Hindlimb muscle (tissue), 1 donor: ENCODE measurements around the gene RIPK3. TPM values are rescaled to one million over a fixed set of nuclear protein-coding genes. Genes with fewer than 3 reads are reported as not detected.

Experiments
- DNase-seq: peaks from one replicate; pipeline ENCODE4 v3.0.0-alpha.2; 2013
- polyA plus RNA-seq: library from polyadenylated mRNA; unstranded; fragments of 120-200 nt; gene quantifications from one replicate; pipeline ENCODE4 v1.2.1, GENCODE V29; 2013; ENCODE audit not compliant: insufficient read length

RIPK3 gene
- polyA plus RNA-seq, 1 donor, result 2.1 TPM

DNA sequence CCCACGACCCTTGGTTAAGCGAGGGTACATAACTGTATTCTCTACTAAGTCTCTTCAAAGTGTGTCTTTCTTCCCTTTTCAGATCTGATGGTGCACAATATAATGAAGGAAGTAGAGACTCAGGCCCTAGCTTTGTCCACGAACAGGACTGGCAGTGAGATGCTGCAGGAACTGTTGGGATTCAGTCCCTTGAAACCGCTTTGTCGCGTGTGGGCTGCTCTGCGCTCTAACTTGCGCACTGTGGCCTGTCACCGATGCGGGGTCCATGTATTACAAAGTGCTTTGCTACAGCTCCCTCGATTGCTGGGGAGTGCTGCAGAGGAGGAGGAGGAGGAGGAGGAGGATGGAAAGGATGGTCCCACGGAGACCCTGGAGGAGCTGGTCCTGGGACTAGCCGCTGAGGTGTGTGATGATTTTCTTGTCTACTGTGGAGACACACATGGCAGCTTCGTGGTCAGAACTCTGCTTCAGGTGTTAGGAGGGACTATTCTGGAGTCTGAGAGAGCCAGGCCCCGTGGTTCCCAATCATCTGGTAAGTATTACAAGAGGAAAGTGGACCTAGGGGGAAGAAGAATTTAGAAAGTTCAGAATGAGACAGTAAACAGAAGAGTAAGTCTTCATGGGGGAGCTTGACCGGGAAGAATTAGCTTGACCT is 39.3 kb downstream of the RIPK3 start:
- no peak for DNase-seq

GRCh38 chr14:24299255-24300191 is 40.3 kb downstream of the RIPK3 start, which contains the start of the genes DHRS1 and NOP9:
Gene DHRS1, minus strand, starts transcription at chr14:24299780. Its CDS starts 674 bp downstream, at chr14:24299106.
Gene NOP9, plus strand, starts transcription at chr14:24299850. Its CDS starts 105 bp downstream, at chr14:24299955.
- DNase-seq, result peak; percentile 92

GRCh38 chr14:24298892-24299254 is 40.9 kb downstream of the RIPK3 start:
- no peak for DNase-seq

DNA sequence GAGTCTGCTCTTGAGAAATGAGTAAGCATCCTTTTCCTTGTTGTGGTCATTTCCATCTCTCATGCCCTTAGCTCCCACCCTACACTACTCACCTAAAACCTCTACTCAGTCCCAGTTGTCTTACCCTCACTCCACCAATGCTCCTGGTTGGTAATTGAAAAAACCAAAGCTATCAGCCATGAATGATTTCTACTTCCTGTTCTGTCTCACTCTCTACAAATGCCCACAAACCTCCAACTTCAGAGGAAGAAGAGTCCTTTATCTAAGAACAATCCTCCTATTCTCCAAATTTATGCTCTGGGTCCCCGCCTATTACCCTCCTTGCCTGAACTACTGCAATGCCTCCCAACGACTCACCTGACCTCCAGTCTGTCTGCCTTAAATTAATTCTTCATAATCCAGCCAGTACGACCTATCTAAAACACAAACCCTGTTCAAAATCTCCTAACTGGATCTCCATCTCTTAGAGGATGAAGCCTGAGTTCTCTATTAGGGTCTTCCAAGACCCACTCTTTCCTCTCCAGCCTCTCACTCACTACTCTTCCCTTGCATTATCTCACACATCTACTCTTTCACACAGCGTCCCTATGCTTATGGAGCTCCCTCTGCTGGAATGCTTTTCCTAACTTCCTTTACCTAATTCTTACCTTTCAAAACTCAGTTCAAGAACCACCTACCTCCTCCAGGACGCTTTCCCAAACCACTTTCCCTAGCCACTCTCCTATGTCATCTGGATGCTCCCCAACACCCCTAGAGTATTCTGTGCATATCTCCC is 42.4 kb downstream of the RIPK3 start:
- no peak for DNase-seq

- DNase-seq, result peak; percentile 58
These were observed 43.2 kb downstream of the RIPK3 start for GRCh38 chr14:24296341-24297157.

DNA sequence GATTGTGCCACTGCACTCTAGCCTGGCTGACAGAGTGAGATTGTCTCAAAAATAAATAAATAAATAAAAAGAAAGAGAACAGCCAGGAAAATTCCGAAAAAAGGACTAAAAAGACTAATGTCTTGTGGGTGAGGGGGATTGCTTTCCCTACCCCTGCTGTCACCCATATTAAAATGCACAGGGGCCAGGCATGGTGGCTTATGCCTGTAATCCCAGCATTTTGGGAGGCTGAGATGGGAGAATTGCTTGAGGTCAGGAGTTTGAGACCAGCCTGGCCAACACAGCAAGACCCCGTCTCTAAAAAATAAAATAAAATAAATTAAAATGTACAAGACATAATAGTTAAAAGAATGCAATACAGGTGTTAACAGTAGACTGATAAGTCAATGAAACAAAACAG is 46.3 kb downstream of the RIPK3 start:
- no peak for DNase-seq

DNA sequence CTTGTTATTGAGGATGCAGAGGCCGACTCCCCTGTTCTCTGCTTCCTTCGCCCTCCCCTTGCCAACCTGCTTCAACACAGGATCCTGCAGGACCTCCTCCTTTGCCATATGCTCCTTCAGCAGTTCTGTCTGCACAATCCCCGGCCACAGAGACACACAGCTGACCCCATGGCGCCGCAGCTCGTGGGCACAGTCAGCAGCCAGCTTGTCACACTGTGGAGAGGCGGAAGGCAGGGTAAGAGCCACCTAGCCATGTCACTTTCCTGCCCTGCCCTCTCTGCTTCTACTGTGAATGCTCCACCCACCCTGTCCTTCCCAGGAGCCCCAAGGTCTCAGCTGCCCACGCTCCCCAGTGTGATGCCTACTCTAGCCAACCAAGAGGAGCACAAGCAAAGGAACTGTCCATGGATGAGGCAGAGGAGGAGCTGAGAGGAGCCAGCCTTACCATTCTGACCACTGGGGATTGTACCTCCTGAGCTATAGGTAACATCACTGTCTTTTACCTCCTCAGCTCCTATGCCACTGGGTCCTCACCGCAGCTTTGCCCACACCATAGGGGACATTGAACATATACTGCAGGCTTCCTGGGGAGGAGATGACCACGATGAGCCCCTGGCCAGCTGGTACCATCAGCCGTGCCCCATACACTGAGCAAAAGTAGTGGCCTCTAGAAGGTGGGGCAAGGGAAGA is 47.5 kb downstream of the RIPK3 start:
- DNase-seq, result no peak

DNA sequence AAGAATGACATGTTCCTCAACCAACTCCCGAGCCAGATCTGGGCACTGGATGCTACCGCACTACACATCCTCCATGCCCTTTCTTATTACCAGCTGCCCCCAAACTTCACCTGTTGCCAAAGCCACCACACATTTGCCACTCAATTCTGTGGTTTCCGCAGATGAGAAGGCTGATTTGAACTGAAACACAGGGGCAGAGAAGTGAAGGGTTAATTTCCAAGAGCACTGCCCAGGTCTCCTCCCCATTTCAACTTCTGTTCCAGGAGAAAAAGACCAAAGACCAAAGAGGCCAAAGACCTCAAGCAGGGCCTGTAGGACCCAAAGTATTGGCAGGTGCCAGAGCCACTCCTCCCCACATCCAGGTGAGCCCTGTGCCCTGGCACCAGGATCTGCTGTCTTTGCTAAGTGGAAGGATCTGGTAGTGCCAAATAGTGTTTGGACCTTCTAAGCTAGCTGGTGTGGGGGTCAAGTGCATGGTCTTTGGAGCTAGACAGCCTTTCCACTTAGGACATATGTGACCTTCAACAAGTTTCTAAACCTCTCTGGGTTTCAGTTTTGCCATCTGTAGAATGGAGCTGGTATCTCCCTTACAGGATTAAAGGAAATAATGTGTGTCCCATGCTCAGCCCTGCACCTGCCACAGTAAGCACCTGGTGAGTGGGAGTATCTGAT is 48.2 kb downstream of the RIPK3 start:
- DNase-seq, result no peak

DNA sequence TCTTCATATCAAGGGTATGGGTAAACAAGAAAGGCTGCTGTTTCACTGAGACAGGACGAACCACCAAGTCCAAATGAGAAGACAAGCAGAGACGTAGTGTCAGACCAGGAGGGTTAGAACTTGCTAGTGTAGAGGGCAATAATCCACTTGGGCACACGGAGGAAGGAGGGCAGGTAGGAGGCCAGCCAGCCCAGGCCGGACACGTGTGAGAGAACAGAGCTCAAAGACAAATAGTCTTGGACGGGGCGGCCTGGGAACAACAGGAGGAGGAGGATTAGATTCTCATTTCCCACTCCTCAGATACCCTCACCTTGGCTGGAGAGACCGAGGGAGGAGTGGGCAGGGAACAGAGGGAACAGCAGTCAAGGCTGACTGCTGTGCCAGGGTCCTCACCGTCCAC is 49.0 kb downstream of the RIPK3 start:
- no peak for DNase-seq

DNA sequence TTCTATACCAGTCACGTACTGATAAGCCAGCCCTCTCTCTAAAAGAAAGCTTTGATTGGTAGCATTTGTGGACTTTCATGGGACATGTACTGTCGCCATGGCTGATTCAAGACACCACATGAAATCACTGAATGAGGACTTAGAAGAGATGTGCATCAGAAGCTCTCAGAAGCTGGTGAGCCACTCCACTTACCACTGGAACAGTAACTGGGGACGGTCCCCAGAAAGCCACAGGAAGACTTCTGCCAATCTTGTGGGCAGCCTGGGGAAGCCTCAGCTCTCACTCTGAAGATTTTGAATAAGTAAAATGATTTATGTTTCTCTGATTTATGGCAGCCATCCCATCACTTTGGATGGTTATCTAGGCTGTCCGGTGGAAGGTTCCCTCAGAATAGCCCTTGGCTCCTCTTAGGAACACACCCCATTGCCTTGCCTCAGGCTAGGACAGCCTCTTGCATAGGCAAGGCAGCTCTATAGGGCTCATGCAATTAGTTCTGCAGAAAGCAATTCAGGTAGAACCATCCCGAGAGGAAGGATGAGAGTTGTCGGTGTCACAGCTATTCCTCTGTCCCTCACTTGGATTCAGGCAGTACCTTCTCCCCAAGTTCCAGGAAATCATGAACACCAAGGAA is 50.0 kb downstream of the RIPK3 start:
- DNase-seq, result no peak

DNA sequence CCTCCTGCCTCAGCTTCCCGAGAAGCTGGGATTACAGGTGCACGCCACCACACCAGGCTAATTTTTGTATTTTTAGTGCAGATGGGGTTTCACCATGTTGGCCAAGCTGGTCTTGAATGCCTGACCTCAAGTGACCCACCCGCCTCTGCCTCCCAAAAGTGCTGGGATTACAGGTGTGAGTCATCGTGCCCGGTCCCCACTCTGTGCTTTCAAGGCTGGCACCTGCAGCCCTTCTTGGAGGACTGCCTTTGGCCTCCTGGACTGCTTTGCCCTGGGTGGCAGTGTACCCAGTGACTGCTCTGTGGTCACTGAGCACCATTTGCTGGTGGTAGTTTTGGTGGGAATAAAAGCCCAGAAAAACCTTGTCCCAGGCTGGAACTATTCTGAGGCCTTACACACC is 52.8 kb downstream of the RIPK3 start:
- no peak for DNase-seq

Other genes with a start within 250 kb of the RIPK3 start
- 4.3 TPM for gene PCK2, start 245.7 kb downstream of the RIPK3 start, polyA plus RNA-seq
- 48.2 TPM for gene DCAF11, start 225.2 kb downstream of the RIPK3 start, polyA plus RNA-seq
- gene NRL, start 225.0 kb downstream of the RIPK3 start, polyA plus RNA-seq, result 1.7 TPM
- 146 TPM for gene FITM1, start 209.3 kb downstream of the RIPK3 start, polyA plus RNA-seq
- 110 TPM for gene PSME1, start 203.8 kb downstream of the RIPK3 start, polyA plus RNA-seq
- 29.8 TPM for gene EMC9, start 198.4 kb downstream of the RIPK3 start, polyA plus RNA-seq
- 75.2 TPM for gene PSME2, start 193.4 kb downstream of the RIPK3 start, polyA plus RNA-seq
- gene RNF31, start 192.5 kb downstream of the RIPK3 start, polyA plus RNA-seq, result 39.5 TPM
- gene IRF9, start 178.7 kb downstream of the RIPK3 start, polyA plus RNA-seq, result 32.6 TPM
- 14.5 TPM for gene REC8, start 167.9 kb downstream of the RIPK3 start, polyA plus RNA-seq
- 33.5 TPM for gene IPO4, start 151.2 kb downstream of the RIPK3 start, polyA plus RNA-seq
- 18.6 TPM for gene TM9SF1, start 144.6 kb downstream of the RIPK3 start, polyA plus RNA-seq
- 4.5 TPM for gene TSSK4, start 134.3 kb downstream of the RIPK3 start, polyA plus RNA-seq
- 37.6 TPM for gene CHMP4A, start 126.5 kb downstream of the RIPK3 start, polyA plus RNA-seq
- 9.3 TPM for gene MDP1, start 123.9 kb downstream of the RIPK3 start, polyA plus RNA-seq
- gene NEDD8, start 107.6 kb downstream of the RIPK3 start, polyA plus RNA-seq, result 176 TPM
- 45.8 TPM for gene GMPR2, start 107.1 kb downstream of the RIPK3 start, polyA plus RNA-seq
- 39.0 TPM for gene TINF2, start 97.4 kb downstream of the RIPK3 start, polyA plus RNA-seq
- gene TGM1, start 76.8 kb downstream of the RIPK3 start, polyA plus RNA-seq, result 2.1 TPM
- gene RABGGTA, start 68.4 kb downstream of the RIPK3 start, polyA plus RNA-seq, result 15.0 TPM
- 14.7 TPM for gene DHRS1, start 40.2 kb downstream of the RIPK3 start, polyA plus RNA-seq
- 22.6 TPM for gene NOP9, start 40.1 kb downstream of the RIPK3 start, polyA plus RNA-seq
- gene CIDEB, start 32.0 kb downstream of the RIPK3 start, polyA plus RNA-seq, result 10.3 TPM
- 4.1 TPM for gene LTB4R2, start 29.9 kb downstream of the RIPK3 start, polyA plus RNA-seq
- gene LTB4R, start 28.5 kb downstream of the RIPK3 start, polyA plus RNA-seq, result 3.5 TPM
- 17.0 TPM for gene ADCY4, start 4.9 kb downstream of the RIPK3 start, polyA plus RNA-seq
- 34.8 TPM for gene NFATC4, start 28.2 kb upstream of the RIPK3 start, polyA plus RNA-seq
- 25.1 TPM for gene NYNRIN, start 59.0 kb upstream of the RIPK3 start, polyA plus RNA-seq
- 2.6 TPM for gene CBLN3, start 89.7 kb upstream of the RIPK3 start, polyA plus RNA-seq
- gene KHNYN, start 90.0 kb upstream of the RIPK3 start, polyA plus RNA-seq, result 37.8 TPM
- gene SDR39U1, start 102.8 kb upstream of the RIPK3 start, polyA plus RNA-seq, result 62.9 TPM
- gene CMA1, start 168.3 kb upstream of the RIPK3 start, polyA plus RNA-seq, result not detected
- 1.6 TPM for gene CTSG, start 236.3 kb upstream of the RIPK3 start, polyA plus RNA-seq